ENCODE results near the gene PTPDC1.

DNA sequence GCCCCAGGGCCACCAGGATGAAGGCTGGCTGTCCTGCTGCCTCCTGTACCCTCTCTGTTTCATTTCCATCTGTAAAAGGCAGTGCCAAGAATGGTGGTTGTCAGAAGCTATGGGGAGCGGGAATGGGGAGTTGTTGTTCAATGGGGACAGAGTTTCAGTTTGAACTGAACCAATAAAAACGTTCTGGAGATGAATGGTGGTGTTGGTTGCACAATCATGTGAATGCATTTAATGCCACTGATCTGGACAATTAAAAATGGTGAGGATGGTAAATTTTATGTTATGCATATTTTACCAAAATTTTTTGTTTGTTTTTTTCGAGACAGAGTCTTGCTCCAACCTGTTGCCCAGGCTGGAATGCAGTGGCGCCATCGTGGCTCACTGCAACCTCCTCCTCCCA is 58.1 kb downstream of the PTPDC1 start:
- TF ChIP-seq EP300 (IDR thresholded peaks at IDR 0.05; ENCODE audit: borderline replicate concordance in 1 of 2, low read depth in 2 of 2, low read length in 2 of 2) (no peak), RBBP5 (IDR thresholded peaks at IDR 0.05; ENCODE audit: borderline replicate concordance, low read depth, low read length) (no peak), SIX5 (IDR thresholded peaks at IDR 0.05; ENCODE audit: low read depth, low read length) (no peak), TAF1 (IDR thresholded peaks at IDR 0.05; ENCODE audit: low read depth, low read length) (no peak), POLR2AphosphoS5 (IDR thresholded peaks at IDR 0.05; ENCODE audit: low read depth, low read length) (no peak), POLR2A (IDR thresholded peaks at IDR 0.05; ENCODE audit: control extremely low read depth in 1 of 2, low read depth in 2 of 2, low read length in 2 of 2) (no peak), ZNF274 (IDR thresholded peaks at IDR 0.05; ENCODE audit: borderline replicate concordance, extremely low read depth, low read length) (no peak)
- TF ChIP-seq, protein P1, sequence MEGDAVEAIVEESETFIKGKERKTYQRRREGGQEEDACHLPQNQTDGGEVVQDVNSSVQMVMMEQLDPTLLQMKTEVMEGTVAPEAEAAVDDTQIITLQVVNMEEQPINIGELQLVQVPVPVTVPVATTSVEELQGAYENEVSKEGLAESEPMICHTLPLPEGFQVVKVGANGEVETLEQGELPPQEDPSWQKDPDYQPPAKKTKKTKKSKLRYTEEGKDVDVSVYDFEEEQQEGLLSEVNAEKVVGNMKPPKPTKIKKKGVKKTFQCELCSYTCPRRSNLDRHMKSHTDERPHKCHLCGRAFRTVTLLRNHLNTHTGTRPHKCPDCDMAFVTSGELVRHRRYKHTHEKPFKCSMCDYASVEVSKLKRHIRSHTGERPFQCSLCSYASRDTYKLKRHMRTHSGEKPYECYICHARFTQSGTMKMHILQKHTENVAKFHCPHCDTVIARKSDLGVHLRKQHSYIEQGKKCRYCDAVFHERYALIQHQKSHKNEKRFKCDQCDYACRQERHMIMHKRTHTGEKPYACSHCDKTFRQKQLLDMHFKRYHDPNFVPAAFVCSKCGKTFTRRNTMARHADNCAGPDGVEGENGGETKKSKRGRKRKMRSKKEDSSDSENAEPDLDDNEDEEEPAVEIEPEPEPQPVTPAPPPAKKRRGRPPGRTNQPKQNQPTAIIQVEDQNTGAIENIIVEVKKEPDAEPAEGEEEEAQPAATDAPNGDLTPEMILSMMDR (IDR thresholded peaks at IDR 0.05; ENCODE audit: control extremely low read depth in 1 of 3, insufficient read depth in 1 of 3, low read depth in 1 of 3, low read length in 3 of 3): no peak
